ENCODE measurements around the gene SYT9.

SYT9 gene

DNA sequence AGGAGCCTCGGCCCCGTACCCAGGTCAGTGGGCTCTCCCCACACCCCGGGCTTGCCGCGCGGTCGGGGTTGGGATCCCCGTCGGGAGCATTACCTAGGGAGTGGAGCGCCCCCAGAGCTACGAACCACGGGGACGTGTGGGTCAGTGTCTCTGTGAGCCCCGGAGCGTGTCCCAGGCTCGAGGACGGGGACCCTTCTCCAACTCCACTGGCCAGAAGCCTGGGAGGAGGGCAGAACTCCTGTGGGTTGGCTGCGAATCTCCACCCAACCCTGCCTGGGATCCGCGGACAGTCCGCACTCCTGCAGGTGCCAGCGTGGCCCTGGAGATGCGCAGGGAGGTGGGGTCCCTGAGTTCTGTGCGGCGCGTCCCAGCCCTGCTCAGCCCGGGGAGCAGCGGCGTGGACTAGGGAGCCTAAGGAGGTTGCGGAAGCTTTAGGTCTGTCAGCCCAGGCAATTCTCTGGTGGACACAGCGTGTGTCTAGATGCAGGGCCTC, 262.4 kb downstream of the SYT9 start:
- TF ChIP-seq GATA3 (IDR thresholded peaks at IDR 0.05; ENCODE audit: low read depth, low read length) (no peak), GATA2 (IDR thresholded peaks at IDR 0.05; ENCODE audit: low read depth, low read length) (no peak)

DNA sequence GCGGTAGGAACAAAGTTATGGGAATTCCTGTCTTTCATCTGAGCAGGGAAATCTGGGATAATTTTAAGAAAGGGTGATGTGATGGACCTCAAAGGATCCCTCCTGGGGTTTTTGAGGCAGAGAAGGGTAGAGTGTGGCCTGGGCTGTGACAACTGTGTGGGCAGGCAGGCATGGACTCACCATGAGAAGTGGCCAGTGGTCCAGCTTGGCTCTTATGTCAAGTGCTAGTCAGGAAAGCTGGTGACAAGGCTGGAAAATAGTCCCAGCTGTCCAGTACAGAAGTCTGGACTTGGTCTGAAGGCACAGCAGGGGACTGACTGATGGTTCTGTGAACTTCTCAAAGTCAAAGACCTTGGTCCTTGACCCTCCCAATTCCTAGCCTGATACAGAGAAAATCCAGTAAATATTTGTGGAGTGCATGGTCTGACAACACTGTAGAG, 263.8 kb downstream of the SYT9 start:
- TF ChIP-seq GATA2 (IDR thresholded peaks at IDR 0.05; ENCODE audit: low read depth, low read length) = no peak
- no peak for TF ChIP-seq GATA3 (IDR thresholded peaks at IDR 0.05; ENCODE audit: low read depth, low read length)

DNA sequence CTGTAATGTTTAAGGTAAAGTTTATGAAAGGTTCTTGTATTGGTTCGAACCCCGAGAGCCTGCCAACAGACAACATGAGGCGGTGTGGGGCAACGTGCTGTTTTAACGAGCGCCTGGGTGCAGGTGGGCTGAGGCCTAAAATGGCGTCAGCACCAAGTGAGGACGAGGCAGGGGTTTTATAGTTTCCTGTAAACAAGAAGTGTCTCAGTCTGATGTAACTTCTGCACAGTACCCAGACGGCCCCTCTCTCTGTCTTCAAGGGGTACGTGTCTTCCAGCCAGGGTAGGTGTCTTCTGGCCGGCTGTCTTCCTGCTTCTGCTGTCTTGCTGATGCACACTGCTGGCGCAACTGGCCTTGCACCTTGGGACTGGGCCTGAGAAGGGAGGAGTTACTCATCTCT, 264.8 kb downstream of the SYT9 start:
- TF ChIP-seq GATA3 (IDR thresholded peaks at IDR 0.05; ENCODE audit: low read depth, low read length) = no peak
- TF ChIP-seq GATA2 (IDR thresholded peaks at IDR 0.05; ENCODE audit: low read depth, low read length) = no peak
